Natural killer cell (primary cell): ENCODE measurements around the gene INSRR. TPM values are rescaled to one million over a fixed set of nuclear protein-coding genes. Genes with fewer than 3 reads are reported as not detected.
A peak's percentile ranks its signal among the peaks of the same experiment; 100 is the strongest.

Source experiments
- ATAC-seq, 3 donors: fragments of 150-1000 bp in 2 of 3; fragments of 200-7000 bp in 1 of 3; cut with Tn5 transposase; 1 replicate in 1 of 3; 2 replicates in 2 of 3; pipeline ENCODE4 v1.10.0; 2021; ENCODE audit warnings: mild to moderate bottlenecking in 2 of 3, moderate library complexity in 2 of 3
- DNase-seq, 2 donors: peaks; one replicate each; pipeline versions ENCODE4 v3.0.0 to v3.0.0-alpha.2; 2013 to 2021; ENCODE audit warnings: mixed read lengths in 1 of 2
- H3K27ac ChIP-seq: one replicate; pipeline ENCODE4 v1.5.1; 2013; ENCODE audit warnings: mild to moderate bottlenecking, low read length
- H3K27me3 ChIP-seq: one replicate; pipeline ENCODE4 v1.6.1; 2013; ENCODE audit warnings: low read length; ENCODE audit not compliant: control insufficient read depth, insufficient read depth
- H3K36me3 ChIP-seq: one replicate; pipeline ENCODE4 v1.6.1; 2013; ENCODE audit warnings: low read length; ENCODE audit not compliant: control insufficient read depth, insufficient read depth
- H3K4me1 ChIP-seq: one replicate; pipeline ENCODE4 v1.6.1; 2013; ENCODE audit warnings: low read length; ENCODE audit not compliant: control insufficient read depth, insufficient read depth
- H3K4me3 ChIP-seq: one replicate; pipeline ENCODE4 v1.5.1; 2013; ENCODE audit warnings: low read length
- H3K9me3 ChIP-seq: one replicate; pipeline ENCODE4 v1.6.1; 2013; ENCODE audit warnings: low read length; ENCODE audit not compliant: control insufficient read depth, insufficient read depth
- H3K27ac Mint-ChIP-seq, 2 donors: one replicate each; pipeline ENCODE4 v1.8.0; 2022; ENCODE audit warnings: mild to moderate bottlenecking in 2 of 2, mixed read lengths in 2 of 2, moderate library complexity in 1 of 2
- H3K27me3 Mint-ChIP-seq, 2 donors: one replicate each; pipeline ENCODE4 v1.8.0; 2022; ENCODE audit warnings: low read depth in 2 of 2, mixed read lengths in 2 of 2
- H3K36me3 Mint-ChIP-seq: one replicate; pipeline ENCODE4 v1.8.0; 2022; ENCODE audit warnings: mixed read lengths
- H3K4me1 Mint-ChIP-seq, 2 donors: one replicate each; pipeline ENCODE4 v1.8.0; 2022; ENCODE audit warnings: mixed read lengths in 2 of 2
- H3K4me3 Mint-ChIP-seq: one replicate; pipeline ENCODE4 v1.8.0; 2022; ENCODE audit warnings: mild to moderate bottlenecking, moderate library complexity, mixed read lengths
- H3K9me3 Mint-ChIP-seq, 2 donors: one replicate each; pipeline ENCODE4 v1.8.0; 2022; ENCODE audit warnings: mixed read lengths in 2 of 2
- CTCF ChIP-seq: fragments of 200-600 bp; IDR thresholded peaks from one replicate; pipeline ENCODE4 v1.8.0; 2022; ENCODE audit warnings: antibody characterized with exemption
- WGBS: methylation state at CpG from one replicate; pipeline ENCODE4 v1.1.7; 2013; ENCODE audit warnings: missing lambda C conversion rate; ENCODE audit not compliant: insufficient coverage; 5-methylcytosine and 5-hydroxymethylcytosine counted together
- intact Hi-C: fragments of 100-400 bp; cut with micrococcal nuclease; formaldehyde crosslinking; loops from one replicate; pipeline ENCODE4 v1.14.2; 2022
- total RNA-seq, 4 donors: library from RNA; stranded (reverse); fragments of 120-200 nt in 1 of 4; gene quantifications; one replicate each; pipeline versions ENCODE4 v1.2.3 to v1.2.4, GENCODE V29; 2013 to 2022

INSRR gene
- total RNA-seq, 3 donors from 2014 or later (not counting 1 experiment from before 2014, with no cell fraction given), result 0.10 to 0.18 (median 0.14) TPM

GRCh38 chr1:156840898-156841279, 18.0 kb downstream of the INSRR start:
- intact Hi-C loops, result no loop called here
- no peaks in the 10 kb centered on the region for H3K9me3 Mint-ChIP-seq
- Histone ChIP-seq H3K36me3 (no peaks in the 10 kb centered on the region), H3K9me3 (no peaks in the 10 kb centered on the region), H3K27ac (no peak overlapping the region), H3K4me1 (peaks cover 24% of the 10 kb centered on the region), H3K27me3 (peaks cover 23% of the 10 kb centered on the region), H3K4me3 (no peak overlapping the region)
- peaks cover 16 to 44% of the 10 kb centered on the region in 2 donors for H3K4me1 Mint-ChIP-seq
- no peaks in the 10 kb centered on the region for H3K36me3 Mint-ChIP-seq
- DNase-seq (no peak), ATAC-seq (no peak)
- WGBS, result 74% methylated on average over 14 of the region's 14 CpGs
- H3K4me3 Mint-ChIP-seq, result no peak overlapping the region
- no peak overlapping the region for H3K27ac Mint-ChIP-seq
- TF ChIP-seq CTCF, result no peak
- peaks cover 12 to 39% of the 10 kb centered on the region in 2 donors for H3K27me3 Mint-ChIP-seq

GRCh38 chr1:156840186-156840897, 18.6 kb downstream of the INSRR start:
- Mint-ChIP-seq H3K9me3 (no peaks in the 10 kb centered on the region), H3K4me3 (no peak overlapping the region), H3K27me3 (peaks cover 12 to 34% of the 10 kb centered on the region in 2 donors), H3K27ac (peak overlapping the region in 1 of 2 donors; percentile 81), H3K4me1 (peaks cover 14 to 43% of the 10 kb centered on the region in 2 donors), H3K36me3 (no peaks in the 10 kb centered on the region)
- TF ChIP-seq CTCF, result no peak
- Histone ChIP-seq H3K27me3 (peaks cover 20% of the 10 kb centered on the region), H3K4me3 (no peak overlapping the region), H3K36me3 (no peaks in the 10 kb centered on the region), H3K4me1 (peaks cover 20% of the 10 kb centered on the region), H3K27ac (no peak overlapping the region), H3K9me3 (no peaks in the 10 kb centered on the region)
- intact Hi-C loops, result no loop called here
- 68% methylated on average over 8 of the region's 8 CpGs for WGBS
- ATAC-seq, result no peak
- DNase-seq, result no peak

- H3K9me3 ChIP-seq, result no peaks in the 10 kb centered on the region
- peak in 2 of 3 donors; percentile 18 to 19 for ATAC-seq
- no peak overlapping the region for H3K27ac ChIP-seq
- H3K27me3 Mint-ChIP-seq, result peaks cover 12 to 28% of the 10 kb centered on the region in 2 donors
- H3K4me1 ChIP-seq, result peaks cover 13% of the 10 kb centered on the region
- H3K4me3 Mint-ChIP-seq, result no peak overlapping the region
- no peak for TF ChIP-seq CTCF
- no peaks in the 10 kb centered on the region for H3K9me3 Mint-ChIP-seq
- intact Hi-C loops, result loop anchor here (2.0 to 5.0 kb wide), 4 partner anchors 21 to 51 kb away; partner anchors contain the start of genes NTRK1 and SH2D2A
- no peaks in the 10 kb centered on the region for H3K36me3 Mint-ChIP-seq
- DNase-seq, result no peak
- peaks cover 13% of the 10 kb centered on the region for H3K27me3 ChIP-seq
- WGBS, result 55% methylated on average over 9 of the region's 9 CpGs
- H3K27ac Mint-ChIP-seq, result peak overlapping the region in 1 of 2 donors; percentile 81
- no peaks in the 10 kb centered on the region for H3K36me3 ChIP-seq
- peaks cover 9 to 35% of the 10 kb centered on the region in 2 donors for H3K4me1 Mint-ChIP-seq
- H3K4me3 ChIP-seq, result no peak overlapping the region
These were observed 19.3 kb downstream of the INSRR start for GRCh38 chr1:156839426-156840109.
